ENCODE measurements around the gene RPS6KB2.
"Not testable (repeated sequence)": the region's sequence is repeated elsewhere in the genome, so short reads cannot be mapped to it uniquely, and the experiment has no call there.

RPS6KB2 gene

GRCh38 chr11:67401495-67402191, 26.7 kb upstream of the RPS6KB2 start, which contains the start of gene PPP1CA:
PPP1CA (minus strand) TSS chr11:67401858; CDS start chr11:67401782, 76 bp downstream.
- Mint-ChIP-seq H3K4me3 (peak within 1 kb of the TSS; percentile 97 to 99), H3K4me1 (ENCODE audit: low read depth in 2 of 2) (peaks cover 46 to 48% of the 10 kb centered on the region in 2 donors), H3K27ac (peak within 1 kb of the TSS; percentile 77 to 88), H3K9me3 (no peaks in the 10 kb centered on the region), H3K27me3 (no peaks in the 10 kb centered on the region), H3K36me3 (ENCODE audit: insufficient read depth) (peaks cover 63% of the 10 kb centered on the region)
- peak; percentile 85 to 93 (median 92) for DNase-seq
- ATAC-seq (replicated peaks), result peak; percentile 68

- peak overlapping the region in 1 of 2 donors; percentile 62 for H3K27ac Mint-ChIP-seq
- DNase-seq; ATAC-seq (replicated peaks); H3K27me3 Mint-ChIP-seq; H3K9me3 Mint-ChIP-seq: not testable (repeated sequence)
- H3K4me1 Mint-ChIP-seq (ENCODE audit: low read depth in 2 of 2), result peaks cover 48 to 49% of the 10 kb centered on the region in 2 donors
- H3K36me3 Mint-ChIP-seq (ENCODE audit: insufficient read depth), result peaks cover 64% of the 10 kb centered on the region
- peak overlapping the region; percentile 97 to 99 for H3K4me3 Mint-ChIP-seq
Measured at GRCh38 chr11:67402192-67402839, 26.0 kb upstream of the RPS6KB2 start.

DNA sequence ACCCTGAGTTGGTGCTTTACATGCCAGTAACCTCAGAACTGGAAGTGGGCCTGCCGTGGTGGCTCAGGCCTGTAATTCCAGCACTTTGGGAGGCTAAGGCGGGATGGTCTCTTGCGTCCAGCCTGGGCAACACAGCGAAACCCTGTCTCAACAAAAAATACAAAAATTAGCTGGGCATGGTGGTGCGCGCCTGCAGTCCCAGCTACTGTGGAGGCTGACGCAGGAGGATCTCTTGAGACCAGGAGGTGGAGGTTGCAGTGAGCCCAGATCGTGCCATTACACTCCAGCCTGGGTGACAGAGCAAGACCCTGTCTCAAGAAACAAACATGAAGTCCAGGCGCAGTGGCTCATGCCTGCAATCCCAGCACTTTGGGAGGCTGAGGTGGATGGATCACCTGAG, 25.2 kb upstream of the RPS6KB2 start:
- Mint-ChIP-seq H3K27ac (peak overlapping the region; percentile 89), H3K4me1 (ENCODE audit: low read depth in 2 of 2) (peaks cover 47 to 50% of the 10 kb centered on the region in 2 donors), H3K36me3 (ENCODE audit: insufficient read depth) (peaks cover 67% of the 10 kb centered on the region), H3K4me3 (peak overlapping the region; percentile 97 to 99)
- not testable (repeated sequence) for H3K9me3 Mint-ChIP-seq; H3K27me3 Mint-ChIP-seq; DNase-seq; ATAC-seq (replicated peaks)

DNA sequence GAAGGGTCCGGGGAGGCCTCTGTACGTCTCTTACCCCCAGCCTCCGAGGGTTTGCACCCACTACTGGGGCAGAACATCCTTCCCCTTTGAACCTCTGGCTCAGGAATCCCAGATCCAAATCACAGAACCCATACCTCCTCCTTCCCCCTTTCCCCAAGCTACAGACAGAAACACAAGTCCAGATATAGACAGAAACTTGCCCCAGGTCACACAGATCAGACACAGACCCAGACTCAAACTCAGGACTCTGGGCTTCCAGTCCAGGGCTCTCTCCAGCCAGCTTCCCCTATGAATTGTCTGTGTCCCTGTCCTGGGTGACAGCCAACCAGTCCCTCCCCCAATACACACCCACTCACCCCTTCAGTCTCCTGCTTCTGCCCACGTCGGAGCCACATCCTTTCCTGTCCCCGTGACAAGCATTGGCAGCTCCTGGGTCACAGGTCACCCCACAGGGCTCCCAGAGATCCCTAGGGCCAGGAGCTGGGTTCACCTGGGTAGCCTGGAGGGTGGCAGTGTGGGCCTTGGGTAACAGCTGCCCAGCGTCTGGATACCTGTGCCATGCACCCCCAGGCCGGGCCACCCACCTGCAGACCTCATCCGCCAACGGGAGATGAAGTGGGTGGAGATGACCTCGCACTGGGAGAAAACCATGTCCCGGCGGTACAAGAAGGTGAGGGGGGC, 23.6 kb upstream of the RPS6KB2 start:
- ATAC-seq (replicated peaks) (peak; percentile 5), DNase-seq (peak in 1 of 3 experiments; percentile 46)
- Mint-ChIP-seq H3K4me1 (ENCODE audit: low read depth in 2 of 2) (peaks cover 44 to 57% of the 10 kb centered on the region in 2 donors), H3K9me3 (no peaks in the 10 kb centered on the region), H3K27ac (peak overlapping the region; percentile 89), H3K27me3 (no peaks in the 10 kb centered on the region), H3K4me3 (peak overlapping the region; percentile 97 to 99), H3K36me3 (ENCODE audit: insufficient read depth) (peaks cover 66% of the 10 kb centered on the region)

GRCh38 chr11:67405196-67405567, 23.1 kb upstream of the RPS6KB2 start:
- no peak for ATAC-seq (replicated peaks)
- peaks cover 67% of the 10 kb centered on the region for H3K36me3 Mint-ChIP-seq (ENCODE audit: insufficient read depth)

DNA sequence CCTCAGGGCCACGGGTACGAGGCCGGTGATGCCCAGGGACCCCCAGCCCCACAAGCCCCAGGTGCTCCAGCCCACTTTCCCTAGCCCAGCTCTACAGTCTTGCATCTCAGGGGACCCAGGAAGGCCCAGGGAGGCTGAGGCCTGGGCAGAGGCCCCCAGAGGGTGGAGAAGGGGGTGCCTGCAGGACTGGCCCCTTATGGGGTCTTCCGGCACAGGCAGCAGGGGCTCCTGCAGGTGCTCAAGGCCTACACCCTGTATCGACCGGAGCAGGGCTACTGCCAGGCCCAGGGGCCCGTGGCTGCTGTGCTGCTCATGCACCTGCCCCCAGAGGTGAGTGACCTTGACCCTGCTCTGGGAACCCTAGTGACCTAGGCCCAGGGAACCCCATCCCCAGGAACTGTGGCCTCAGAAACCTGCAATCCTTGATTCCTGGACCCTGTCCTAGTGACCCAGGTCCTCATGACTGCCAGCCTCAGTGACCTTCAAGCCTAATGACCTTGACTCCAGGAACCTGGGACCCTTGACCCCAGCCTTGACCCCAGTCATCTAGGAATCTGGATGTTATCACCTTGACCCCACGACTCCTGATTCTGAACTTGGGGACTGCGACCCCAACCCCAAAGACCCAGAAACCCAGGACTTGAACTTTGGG, 22.5 kb upstream of the RPS6KB2 start:
- Mint-ChIP-seq H3K27ac (peak overlapping the region; percentile 89), H3K9me3 (no peaks in the 10 kb centered on the region), H3K4me3 (peak overlapping the region; percentile 97 to 99), H3K27me3 (no peaks in the 10 kb centered on the region), H3K36me3 (ENCODE audit: insufficient read depth) (peaks cover 62% of the 10 kb centered on the region), H3K4me1 (ENCODE audit: low read depth in 2 of 2) (peaks cover 55 to 61% of the 10 kb centered on the region in 2 donors)
- DNase-seq, result no peak
- ATAC-seq (replicated peaks), result no peak

More at GRCh38 chr11:67405196-67405567, 23.1 kb upstream of the RPS6KB2 start:
- no peak for DNase-seq
- no peaks in the 10 kb centered on the region for H3K9me3 Mint-ChIP-seq
- no peaks in the 10 kb centered on the region for H3K27me3 Mint-ChIP-seq
- H3K27ac Mint-ChIP-seq, result peak overlapping the region; percentile 89
- peak overlapping the region; percentile 97 to 99 for H3K4me3 Mint-ChIP-seq
- H3K4me1 Mint-ChIP-seq (ENCODE audit: low read depth in 2 of 2), result peaks cover 49 to 60% of the 10 kb centered on the region in 2 donors

DNA sequence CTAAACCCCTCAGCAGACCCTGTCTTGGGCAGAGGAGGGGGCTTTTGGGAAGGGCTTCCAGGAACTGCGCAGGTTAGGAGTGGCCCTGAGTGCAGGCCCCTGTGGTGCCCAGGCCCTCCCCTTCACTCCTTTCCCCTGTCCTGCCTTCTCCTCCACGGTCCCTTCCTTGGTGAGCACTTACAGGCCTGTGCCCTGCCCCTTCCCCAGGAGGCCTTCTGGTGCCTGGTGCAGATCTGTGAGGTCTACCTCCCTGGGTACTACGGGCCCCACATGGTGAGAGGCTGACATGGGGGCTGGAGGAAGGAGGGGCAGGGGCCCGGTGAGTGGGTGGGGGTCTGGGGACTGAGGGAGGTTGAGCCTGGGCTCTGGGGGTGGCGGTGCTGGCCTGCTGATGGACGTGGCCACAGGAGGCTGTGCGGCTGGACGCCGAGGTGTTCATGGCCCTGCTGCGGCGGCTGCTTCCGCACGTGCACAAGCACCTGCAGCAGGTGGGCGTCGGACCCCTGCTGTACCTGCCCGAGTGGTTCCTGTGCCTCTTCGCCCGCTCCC, 21.8 kb upstream of the RPS6KB2 start:
- Mint-ChIP-seq H3K4me3 (peak overlapping the region; percentile 97 to 99), H3K9me3 (no peaks in the 10 kb centered on the region), H3K27me3 (no peaks in the 10 kb centered on the region), H3K27ac (peak overlapping the region; percentile 89), H3K4me1 (ENCODE audit: low read depth in 2 of 2) (peaks cover 61 to 67% of the 10 kb centered on the region in 2 donors), H3K36me3 (ENCODE audit: insufficient read depth) (peaks cover 63% of the 10 kb centered on the region)
- no peak for DNase-seq
- ATAC-seq (replicated peaks), result no peak

DNA sequence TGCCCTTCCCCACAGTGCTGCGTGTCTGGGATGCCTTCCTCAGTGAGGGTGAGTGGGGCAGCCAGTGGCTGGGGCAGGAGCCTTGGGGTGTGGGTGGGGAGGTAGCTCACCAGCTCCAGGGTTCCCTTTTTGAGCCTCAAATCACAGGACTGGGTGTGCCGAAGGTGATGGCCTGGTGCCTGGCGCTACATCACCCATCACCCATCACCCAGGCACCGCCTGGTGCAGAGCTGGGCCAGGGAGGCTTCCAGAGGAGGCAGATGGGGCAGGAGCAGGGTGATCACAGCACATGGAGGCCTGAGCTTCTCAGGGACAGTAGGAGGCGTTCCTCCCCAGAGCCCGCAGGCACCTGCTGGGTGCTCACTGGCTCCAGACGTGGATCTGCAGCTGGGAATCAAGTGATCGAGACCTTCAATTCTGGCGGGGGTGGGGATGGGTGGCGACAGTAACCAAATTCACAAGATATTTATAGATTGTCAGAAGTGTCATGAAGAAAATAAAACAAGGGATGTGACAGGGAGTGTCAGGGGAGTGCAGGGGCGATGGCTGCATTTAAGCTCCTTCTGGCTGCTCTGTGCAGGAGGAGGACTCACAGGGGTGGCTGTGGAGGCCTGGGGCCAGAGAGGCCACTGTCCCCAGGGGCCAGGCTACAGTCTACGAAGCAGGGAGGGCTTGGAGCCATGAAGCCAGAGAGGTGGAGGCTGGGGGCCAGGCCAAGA, 21.2 kb upstream of the RPS6KB2 start:
- peak overlapping the region; percentile 97 to 99 for H3K4me3 Mint-ChIP-seq
- no peak for DNase-seq
- no peaks in the 10 kb centered on the region for H3K9me3 Mint-ChIP-seq
- H3K4me1 Mint-ChIP-seq (ENCODE audit: low read depth in 2 of 2), result peaks cover 67 to 74% of the 10 kb centered on the region in 2 donors
- H3K27me3 Mint-ChIP-seq, result no peaks in the 10 kb centered on the region
- peaks cover 65% of the 10 kb centered on the region for H3K36me3 Mint-ChIP-seq (ENCODE audit: insufficient read depth)
- peak overlapping the region; percentile 89 for H3K27ac Mint-ChIP-seq
- no peak for ATAC-seq (replicated peaks)

DNA sequence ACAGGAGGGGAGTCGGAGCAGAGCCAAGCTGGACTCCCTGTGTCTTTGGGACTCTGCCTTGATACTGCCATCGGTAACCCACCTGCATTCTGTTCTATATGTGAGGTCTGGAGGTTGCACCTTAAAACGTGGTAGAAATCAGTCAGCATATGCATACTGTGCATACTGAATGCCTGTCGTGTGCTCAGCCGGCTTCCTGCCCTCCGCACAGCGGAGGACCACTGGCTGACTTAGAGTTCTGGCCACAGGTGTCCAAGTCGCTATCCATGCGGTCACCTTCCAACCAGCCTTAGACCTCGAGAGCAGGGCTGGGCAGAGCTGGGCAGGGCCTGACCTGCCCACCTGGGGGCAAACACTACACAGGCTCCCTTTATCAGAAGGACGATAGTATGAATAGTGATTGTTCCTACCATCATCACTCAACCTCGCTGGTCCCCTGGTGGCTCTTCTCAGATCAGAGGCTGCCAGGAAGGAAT, 20.6 kb upstream of the RPS6KB2 start:
- H3K36me3 Mint-ChIP-seq (ENCODE audit: insufficient read depth), result peaks cover 61% of the 10 kb centered on the region
- ATAC-seq (replicated peaks) (no peak), DNase-seq (no peak)
- H3K4me3 Mint-ChIP-seq, result peak overlapping the region; percentile 97 to 99
- H3K4me1 Mint-ChIP-seq (ENCODE audit: low read depth in 2 of 2), result peaks cover 73 to 80% of the 10 kb centered on the region in 2 donors
- H3K27ac Mint-ChIP-seq, result peak overlapping the region; percentile 89
- no peaks in the 10 kb centered on the region for H3K27me3 Mint-ChIP-seq
- H3K9me3 Mint-ChIP-seq, result no peaks in the 10 kb centered on the region

DNA sequence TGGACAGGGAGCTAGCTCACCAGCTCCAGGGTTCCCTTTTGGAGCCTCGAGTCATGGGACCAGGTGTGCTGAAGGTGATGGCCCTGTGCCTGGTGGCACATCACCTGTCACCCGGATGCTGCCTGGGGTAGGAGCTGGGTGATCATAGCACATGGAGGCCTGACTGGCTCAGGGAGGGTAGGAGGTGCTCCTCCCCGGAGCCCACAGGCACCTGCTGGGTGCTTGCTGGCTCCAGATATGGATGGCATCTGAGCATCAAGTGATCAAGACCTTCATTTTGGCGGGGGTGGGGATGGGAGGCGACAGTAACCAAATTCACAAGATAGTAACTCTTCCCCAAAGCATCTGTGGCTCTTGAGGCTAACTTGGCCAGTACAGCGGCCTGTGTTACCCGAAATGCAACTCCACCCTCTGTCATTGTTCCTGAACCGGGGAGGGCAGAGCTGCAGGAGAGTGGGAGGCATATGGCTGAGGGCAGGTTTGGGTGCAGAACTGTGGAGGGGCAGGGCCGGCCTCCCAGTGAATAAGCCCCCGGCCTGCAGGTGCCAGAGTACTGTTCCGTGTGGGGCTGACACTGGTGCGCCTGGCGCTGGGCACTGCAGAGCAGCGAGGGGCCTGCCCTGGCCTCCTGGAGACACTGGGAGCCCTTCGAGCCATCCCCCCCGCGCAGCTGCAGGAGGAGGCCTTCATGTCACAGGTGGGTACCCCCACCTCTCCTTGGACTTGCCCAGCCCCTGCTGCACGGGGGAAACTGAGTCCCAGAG, 19.7 kb upstream of the RPS6KB2 start:
- peak overlapping the region; percentile 97 to 99 for H3K4me3 Mint-ChIP-seq
- peak; percentile 9 for ATAC-seq (replicated peaks)
- H3K27ac Mint-ChIP-seq, result peak overlapping the region; percentile 89
- H3K4me1 Mint-ChIP-seq (ENCODE audit: low read depth in 2 of 2), result peaks cover 76 to 84% of the 10 kb centered on the region in 2 donors
- no peak for DNase-seq
- no peaks in the 10 kb centered on the region for H3K9me3 Mint-ChIP-seq
- peaks cover 57% of the 10 kb centered on the region for H3K36me3 Mint-ChIP-seq (ENCODE audit: insufficient read depth)
- no peaks in the 10 kb centered on the region for H3K27me3 Mint-ChIP-seq

DNA sequence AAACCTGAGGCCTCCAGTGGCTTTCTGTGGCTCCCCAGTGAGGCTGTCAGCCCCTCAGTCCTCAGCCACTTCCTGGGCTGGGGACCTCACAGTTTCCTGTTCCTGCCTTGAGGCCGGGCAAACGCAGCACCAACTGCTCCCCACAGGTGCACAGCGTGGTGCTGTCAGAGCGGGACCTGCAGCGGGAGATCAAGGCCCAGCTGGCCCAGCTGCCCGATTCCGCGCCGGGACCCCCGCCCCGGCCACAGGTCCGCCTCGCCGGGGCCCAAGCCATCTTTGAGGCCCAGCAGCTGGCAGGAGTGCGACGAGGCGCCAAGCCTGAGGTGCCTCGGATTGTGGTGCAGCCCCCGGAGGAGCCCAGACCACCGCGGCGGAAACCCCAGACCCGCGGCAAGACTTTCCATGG, 19.0 kb upstream of the RPS6KB2 start:
- Mint-ChIP-seq H3K27me3 (no peaks in the 10 kb centered on the region), H3K4me1 (ENCODE audit: low read depth in 2 of 2) (peaks cover 79 to 87% of the 10 kb centered on the region in 2 donors), H3K9me3 (no peaks in the 10 kb centered on the region), H3K4me3 (peak overlapping the region; percentile 97 to 99), H3K36me3 (ENCODE audit: insufficient read depth) (peaks cover 52% of the 10 kb centered on the region), H3K27ac (peak overlapping the region; percentile 89)
- peak; percentile 73 to 74 (median 74) for DNase-seq
- ATAC-seq (replicated peaks), result peak; percentile 88
